ENCODE data around the gene RAB29. TPM values are rescaled to one million over a fixed set of nuclear protein-coding genes. Genes with fewer than 3 reads are reported as not detected.

Gene RAB29
- total RNA-seq, 1 donor: 37.6 TPM

DNA sequence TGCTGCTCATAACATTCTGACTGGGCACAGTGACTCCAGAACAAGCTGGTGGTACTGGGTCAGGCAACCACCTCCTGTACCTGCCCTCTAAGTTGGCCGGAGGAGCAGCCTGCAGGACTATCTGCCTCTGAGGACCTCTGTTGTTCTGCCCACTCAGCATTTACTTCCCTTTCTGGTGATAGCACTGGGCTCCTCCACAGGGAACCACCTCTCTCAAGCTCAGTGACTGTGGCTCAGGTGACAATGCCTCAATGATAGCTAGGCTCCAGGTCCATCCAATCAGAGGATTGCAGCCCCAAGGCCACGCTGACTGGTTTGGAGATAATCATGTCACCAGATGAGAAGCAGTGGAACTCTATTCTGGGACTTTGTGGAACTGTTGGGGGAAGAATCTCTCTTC is 21.9 kb upstream of the RAB29 start:
- H3K4me3 ChIP-seq (ENCODE audit: insufficient read depth, low read length): no peak overlapping the region
- peaks cover 4% of the 10 kb centered on the region for H4K20me1 ChIP-seq (ENCODE audit: insufficient read depth, low read length)
- no peaks in the 10 kb centered on the region for H3K9me3 ChIP-seq (ENCODE audit: low read depth, low read length)
- H3K4me1 ChIP-seq (ENCODE audit: insufficient read depth, low read length): no peaks in the 10 kb centered on the region
- H3K27ac ChIP-seq (ENCODE audit: low read depth, low read length): no peak overlapping the region
- no peak for DNase-seq (ENCODE audit: insufficient read length, low spot score, missing footprints)
- peaks cover 54% of the 10 kb centered on the region for H3K36me3 ChIP-seq (ENCODE audit: insufficient read depth, low read length)
- no peaks in the 10 kb centered on the region for H3K27me3 ChIP-seq (ENCODE audit: insufficient read depth, low read length)
- TF ChIP-seq, protein P1, sequence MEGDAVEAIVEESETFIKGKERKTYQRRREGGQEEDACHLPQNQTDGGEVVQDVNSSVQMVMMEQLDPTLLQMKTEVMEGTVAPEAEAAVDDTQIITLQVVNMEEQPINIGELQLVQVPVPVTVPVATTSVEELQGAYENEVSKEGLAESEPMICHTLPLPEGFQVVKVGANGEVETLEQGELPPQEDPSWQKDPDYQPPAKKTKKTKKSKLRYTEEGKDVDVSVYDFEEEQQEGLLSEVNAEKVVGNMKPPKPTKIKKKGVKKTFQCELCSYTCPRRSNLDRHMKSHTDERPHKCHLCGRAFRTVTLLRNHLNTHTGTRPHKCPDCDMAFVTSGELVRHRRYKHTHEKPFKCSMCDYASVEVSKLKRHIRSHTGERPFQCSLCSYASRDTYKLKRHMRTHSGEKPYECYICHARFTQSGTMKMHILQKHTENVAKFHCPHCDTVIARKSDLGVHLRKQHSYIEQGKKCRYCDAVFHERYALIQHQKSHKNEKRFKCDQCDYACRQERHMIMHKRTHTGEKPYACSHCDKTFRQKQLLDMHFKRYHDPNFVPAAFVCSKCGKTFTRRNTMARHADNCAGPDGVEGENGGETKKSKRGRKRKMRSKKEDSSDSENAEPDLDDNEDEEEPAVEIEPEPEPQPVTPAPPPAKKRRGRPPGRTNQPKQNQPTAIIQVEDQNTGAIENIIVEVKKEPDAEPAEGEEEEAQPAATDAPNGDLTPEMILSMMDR (IDR thresholded peaks at IDR 0.05; ENCODE audit: extremely low read depth, low read depth, low read length): no peak
- H3K79me2 ChIP-seq (ENCODE audit: insufficient read depth, low read length): peaks cover 2% of the 10 kb centered on the region
- no peak overlapping the region for H2AFZ ChIP-seq (ENCODE audit: low read length)
- no peak overlapping the region for H3K4me2 ChIP-seq (ENCODE audit: insufficient read depth, low read length)

DNA sequence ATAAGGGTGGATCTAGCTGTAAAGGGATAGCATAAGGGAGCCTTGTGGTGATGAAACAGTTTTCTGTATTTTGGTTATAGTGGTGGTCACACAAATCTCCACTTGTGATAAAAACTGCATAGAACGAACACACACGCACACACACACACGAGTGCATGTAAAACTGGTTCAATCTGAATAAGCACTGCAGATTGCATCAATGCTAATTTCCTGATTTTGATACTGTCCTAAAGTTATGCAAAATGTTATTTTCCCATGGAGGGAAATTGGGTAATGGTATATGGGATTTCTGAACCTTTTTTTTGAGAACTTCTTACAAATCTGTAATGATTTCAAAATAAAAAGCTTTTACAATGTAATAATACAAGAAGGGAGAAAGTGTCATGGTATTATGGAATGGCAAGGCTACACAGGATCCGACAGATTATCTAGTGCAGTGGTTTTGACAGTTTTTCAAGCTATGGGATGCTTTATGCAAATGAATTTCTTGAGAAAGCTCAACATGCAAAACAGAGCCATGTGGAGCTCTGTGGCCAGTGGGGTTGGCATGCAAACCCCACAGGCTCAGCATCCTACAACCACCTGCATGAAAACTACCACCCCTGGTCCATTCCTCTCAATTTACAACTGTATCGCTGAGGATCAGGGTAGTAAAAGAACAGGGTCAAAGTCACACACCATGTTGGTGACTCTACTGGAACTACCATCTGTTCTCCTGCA is 18.9 kb upstream of the RAB29 start:
- Histone ChIP-seq H3K27me3 (ENCODE audit: insufficient read depth, low read length) (no peaks in the 10 kb centered on the region), H3K9me3 (ENCODE audit: low read depth, low read length) (no peaks in the 10 kb centered on the region), H3K4me2 (ENCODE audit: insufficient read depth, low read length) (no peak overlapping the region), H2AFZ (ENCODE audit: low read length) (no peak overlapping the region), H3K27ac (ENCODE audit: low read depth, low read length) (no peak overlapping the region), H3K79me2 (ENCODE audit: insufficient read depth, low read length) (no peaks in the 10 kb centered on the region), H4K20me1 (ENCODE audit: insufficient read depth, low read length) (no peaks in the 10 kb centered on the region), H3K4me1 (ENCODE audit: insufficient read depth, low read length) (no peaks in the 10 kb centered on the region), H3K36me3 (ENCODE audit: insufficient read depth, low read length) (peaks cover 72% of the 10 kb centered on the region), H3K4me3 (ENCODE audit: insufficient read depth, low read length) (no peak overlapping the region)
- TF ChIP-seq, protein P1 (IDR thresholded peaks at IDR 0.05; ENCODE audit: extremely low read depth, low read depth, low read length): no peak
- DNase-seq (ENCODE audit: insufficient read length, low spot score, missing footprints): no peak

DNA sequence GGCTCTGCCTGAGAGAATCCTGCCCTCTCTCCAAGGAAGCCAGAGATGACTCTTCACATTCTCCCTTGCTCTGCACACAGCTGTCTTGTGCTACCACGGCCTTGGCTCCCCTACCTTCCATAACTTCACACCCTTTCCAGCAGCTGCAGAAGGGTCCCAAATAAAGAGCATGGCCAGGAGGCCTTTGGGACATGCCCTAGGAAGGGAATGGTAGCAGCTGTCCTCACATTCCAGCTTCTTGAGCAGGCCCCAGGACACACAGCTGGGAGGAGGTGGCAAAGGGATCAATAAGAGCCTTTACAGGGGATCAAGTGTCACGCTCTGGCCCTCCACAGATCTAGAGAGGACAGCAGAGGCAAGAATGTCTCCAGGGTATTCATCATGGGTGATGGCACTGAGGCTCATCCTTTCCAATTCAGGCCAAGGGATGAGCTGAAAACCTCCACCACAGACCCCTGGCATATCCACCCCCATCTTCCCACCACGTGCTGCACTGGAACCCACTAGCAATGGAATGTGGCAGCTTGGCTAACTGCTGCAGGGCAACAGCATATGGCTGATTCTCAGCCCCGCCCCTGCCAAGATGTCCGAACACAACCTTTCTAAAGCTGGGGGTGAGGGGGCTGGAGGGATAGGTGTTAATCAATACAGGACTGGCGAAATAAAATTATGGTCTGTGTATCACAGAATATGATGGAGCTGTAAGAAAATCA is 17.8 kb upstream of the RAB29 start:
- H3K4me1 ChIP-seq (ENCODE audit: insufficient read depth, low read length): no peaks in the 10 kb centered on the region
- H3K79me2 ChIP-seq (ENCODE audit: insufficient read depth, low read length): no peaks in the 10 kb centered on the region
- no peak overlapping the region for H3K27ac ChIP-seq (ENCODE audit: low read depth, low read length)
- no peak overlapping the region for H3K4me2 ChIP-seq (ENCODE audit: insufficient read depth, low read length)
- H3K36me3 ChIP-seq (ENCODE audit: insufficient read depth, low read length): peaks cover 64% of the 10 kb centered on the region
- TF ChIP-seq, protein P1 (IDR thresholded peaks at IDR 0.05; ENCODE audit: extremely low read depth, low read depth, low read length): no peak
- H3K9me3 ChIP-seq (ENCODE audit: low read depth, low read length): no peaks in the 10 kb centered on the region
- no peak overlapping the region for H3K4me3 ChIP-seq (ENCODE audit: insufficient read depth, low read length)
- no peak for DNase-seq (ENCODE audit: insufficient read length, low spot score, missing footprints)
- H2AFZ ChIP-seq (ENCODE audit: low read length): no peak overlapping the region
- H4K20me1 ChIP-seq (ENCODE audit: insufficient read depth, low read length): no peaks in the 10 kb centered on the region
- H3K27me3 ChIP-seq (ENCODE audit: insufficient read depth, low read length): no peaks in the 10 kb centered on the region

DNA sequence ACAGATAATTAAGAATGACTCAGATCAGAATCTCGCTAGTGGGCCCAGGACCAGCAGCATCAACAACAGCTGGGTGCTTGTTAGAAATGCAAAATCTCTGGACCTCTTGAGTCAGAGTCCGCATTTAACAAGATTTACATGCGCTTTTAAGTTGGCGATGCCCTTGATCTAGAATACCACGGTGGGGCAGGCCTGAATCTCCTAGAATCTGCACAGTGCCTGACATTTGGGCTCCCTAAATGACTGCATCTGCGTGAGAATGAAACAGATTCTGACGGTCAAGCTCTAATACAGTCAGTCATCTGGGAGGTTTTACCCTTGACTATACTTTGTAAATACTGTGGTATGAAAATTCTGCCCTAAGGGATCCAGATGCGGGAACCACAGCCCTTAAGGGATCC is 17.2 kb upstream of the RAB29 start:
- H3K4me1 ChIP-seq (ENCODE audit: insufficient read depth, low read length): no peaks in the 10 kb centered on the region
- DNase-seq (ENCODE audit: insufficient read length, low spot score, missing footprints): no peak
- H3K27me3 ChIP-seq (ENCODE audit: insufficient read depth, low read length): no peaks in the 10 kb centered on the region
- peaks cover 57% of the 10 kb centered on the region for H3K36me3 ChIP-seq (ENCODE audit: insufficient read depth, low read length)
- H3K9me3 ChIP-seq (ENCODE audit: low read depth, low read length): no peaks in the 10 kb centered on the region
- H3K27ac ChIP-seq (ENCODE audit: low read depth, low read length): no peak overlapping the region
- H3K4me2 ChIP-seq (ENCODE audit: insufficient read depth, low read length): no peak overlapping the region
- no peak overlapping the region for H2AFZ ChIP-seq (ENCODE audit: low read length)
- TF ChIP-seq, protein P1 (IDR thresholded peaks at IDR 0.05; ENCODE audit: extremely low read depth, low read depth, low read length): no peak
- no peaks in the 10 kb centered on the region for H4K20me1 ChIP-seq (ENCODE audit: insufficient read depth, low read length)
- H3K4me3 ChIP-seq (ENCODE audit: insufficient read depth, low read length): no peak overlapping the region
- no peaks in the 10 kb centered on the region for H3K79me2 ChIP-seq (ENCODE audit: insufficient read depth, low read length)

Measured in osteoblast (primary cell).